Hindlimb muscle (tissue), 1 donor: Measurements from ENCODE around the gene OTUD6A. TPM values are rescaled to one million over a fixed set of nuclear protein-coding genes. Genes with fewer than 3 reads are reported as not detected.

Experiments
- DNase-seq: peaks from one replicate; pipeline ENCODE4 v3.0.0-alpha.2; 2013
- polyA plus RNA-seq: library from polyadenylated mRNA; unstranded; fragments of 120-200 nt; gene quantifications from one replicate; pipeline ENCODE4 v1.2.1, GENCODE V29; 2013; ENCODE audit not compliant: insufficient read length

Gene OTUD6A, protein sequence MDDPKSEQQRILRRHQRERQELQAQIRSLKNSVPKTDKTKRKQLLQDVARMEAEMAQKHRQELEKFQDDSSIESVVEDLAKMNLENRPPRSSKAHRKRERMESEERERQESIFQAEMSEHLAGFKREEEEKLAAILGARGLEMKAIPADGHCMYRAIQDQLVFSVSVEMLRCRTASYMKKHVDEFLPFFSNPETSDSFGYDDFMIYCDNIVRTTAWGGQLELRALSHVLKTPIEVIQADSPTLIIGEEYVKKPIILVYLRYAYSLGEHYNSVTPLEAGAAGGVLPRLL
- not detected for polyA plus RNA-seq

DNA sequence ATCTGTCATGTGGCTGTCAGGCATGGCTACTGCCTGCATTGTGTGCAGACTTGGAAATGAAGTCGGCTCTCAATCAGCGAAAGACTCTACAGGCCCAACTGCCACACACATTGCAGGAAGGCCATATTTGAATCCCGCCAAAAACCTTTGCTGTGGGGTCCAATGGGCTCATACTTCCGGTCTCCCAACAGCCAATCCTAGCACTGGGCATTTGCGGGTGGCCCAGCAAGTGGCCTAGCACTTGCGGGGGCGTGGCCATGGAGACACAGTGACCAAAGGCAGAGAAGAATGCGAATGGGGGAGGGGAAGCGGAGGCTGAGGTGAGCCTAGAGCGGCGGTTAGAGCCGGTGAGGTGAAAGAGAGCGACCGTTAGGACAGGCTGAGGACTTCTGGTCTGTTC is at the start of gene OTUD6A:
Gene OTUD6A (plus strand): TSS at position 382 of the 400 bp plus-strand sequence. CDS start 68 bp downstream, outside the sequence.
- no peak for DNase-seq

DNA sequence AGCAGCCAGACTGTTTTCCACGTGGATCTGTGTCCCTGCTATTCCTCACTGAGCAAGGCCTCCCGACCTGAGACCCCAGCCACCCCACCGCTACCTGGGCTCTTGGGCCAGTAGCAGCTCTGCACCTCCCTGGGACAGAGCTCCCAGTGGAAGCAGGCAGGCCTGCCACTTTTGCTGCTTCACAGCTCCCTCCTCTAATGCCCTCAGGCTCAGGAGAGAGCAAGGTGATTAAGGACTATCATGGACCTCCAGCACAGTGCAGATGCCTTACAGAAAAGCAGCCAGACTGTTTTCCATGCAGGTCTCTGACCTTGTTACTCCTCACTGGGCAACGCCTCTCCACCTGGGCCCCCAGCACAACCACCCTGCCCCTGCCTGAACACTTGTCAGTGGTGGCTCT is 49.5 kb upstream of the OTUD6A start:
- no peak for DNase-seq

DNA sequence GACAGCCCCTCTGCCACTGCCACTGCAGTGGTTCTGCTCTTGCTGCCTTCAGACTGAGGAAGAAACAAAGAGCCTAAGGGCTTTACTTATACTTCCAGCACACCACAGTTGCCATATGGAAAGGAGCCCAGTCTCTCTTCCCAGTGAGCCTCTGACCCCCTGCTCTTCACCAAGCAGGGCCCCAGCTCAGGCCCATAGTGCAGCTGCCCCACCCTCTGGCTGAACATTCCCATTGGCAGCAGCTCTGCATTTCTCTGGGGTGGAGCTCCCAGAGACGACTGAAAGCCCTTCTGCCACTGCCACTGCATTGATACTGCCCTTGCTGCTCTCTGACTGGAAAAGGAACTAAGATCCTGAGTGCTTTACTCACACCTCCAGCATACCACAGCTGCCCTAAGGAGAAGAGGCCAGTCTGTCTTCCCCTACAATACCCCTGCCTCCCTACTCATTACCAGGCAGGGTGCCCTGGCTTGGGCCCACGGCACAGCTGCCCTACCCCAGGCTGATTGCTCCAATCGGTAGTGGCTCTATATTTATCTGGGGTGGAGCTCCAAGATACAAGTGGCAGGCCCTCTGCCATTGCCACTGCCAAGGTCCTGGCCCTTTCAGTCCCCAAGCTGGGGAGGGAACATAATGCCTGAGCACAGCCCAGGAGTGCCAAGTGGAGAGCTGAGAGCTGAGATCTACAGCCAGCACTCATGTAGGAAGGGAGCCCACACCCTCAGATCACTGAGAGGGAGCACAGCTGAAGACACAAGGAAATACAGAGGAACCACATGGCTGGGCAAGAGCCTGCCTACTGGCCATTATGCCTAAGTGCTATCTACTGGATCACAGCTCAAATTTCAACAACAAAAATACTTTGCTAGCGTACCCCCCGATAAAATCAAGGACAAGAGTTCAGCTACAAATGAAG is 48.5 kb upstream of the OTUD6A start:
- DNase-seq = no peak

DNA sequence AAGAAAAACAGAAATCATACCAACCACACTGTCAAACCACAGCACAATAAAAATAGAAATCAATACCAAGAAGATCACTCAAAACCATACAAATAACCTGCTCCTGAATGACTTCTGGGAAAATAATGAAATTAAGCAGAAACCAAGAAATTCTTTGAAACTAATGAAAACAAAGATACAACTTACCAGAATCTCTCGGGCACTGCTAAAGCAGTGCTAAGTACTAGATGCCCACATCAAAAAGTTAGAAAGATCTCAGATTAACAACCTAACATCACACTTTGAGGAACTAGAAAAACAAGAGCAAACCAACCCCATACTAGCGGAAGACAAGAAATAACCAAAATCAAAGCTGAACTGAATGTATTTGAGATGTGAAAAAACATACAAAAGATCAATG is 45.7 kb upstream of the OTUD6A start:
- DNase-seq = no peak

DNA sequence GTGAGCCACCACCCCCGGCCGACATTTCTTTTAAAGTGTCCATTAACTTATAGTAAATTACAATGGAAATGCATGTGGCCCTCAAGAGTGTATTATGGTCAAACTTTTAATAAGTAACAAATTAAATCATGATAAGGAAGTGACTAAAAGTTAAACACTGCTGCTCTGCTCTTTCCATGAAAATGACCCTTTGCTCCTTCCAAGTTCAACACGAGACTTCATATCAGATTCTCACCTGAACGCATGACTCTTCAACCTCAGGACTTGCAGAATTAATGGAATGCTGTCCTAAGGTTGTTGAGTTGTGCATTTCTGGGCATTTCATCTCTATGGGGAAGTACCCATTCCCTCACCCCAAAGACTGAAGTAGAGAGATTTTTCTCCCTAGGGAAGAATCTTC is 39.6 kb upstream of the OTUD6A start:
- no peak for DNase-seq

DNA sequence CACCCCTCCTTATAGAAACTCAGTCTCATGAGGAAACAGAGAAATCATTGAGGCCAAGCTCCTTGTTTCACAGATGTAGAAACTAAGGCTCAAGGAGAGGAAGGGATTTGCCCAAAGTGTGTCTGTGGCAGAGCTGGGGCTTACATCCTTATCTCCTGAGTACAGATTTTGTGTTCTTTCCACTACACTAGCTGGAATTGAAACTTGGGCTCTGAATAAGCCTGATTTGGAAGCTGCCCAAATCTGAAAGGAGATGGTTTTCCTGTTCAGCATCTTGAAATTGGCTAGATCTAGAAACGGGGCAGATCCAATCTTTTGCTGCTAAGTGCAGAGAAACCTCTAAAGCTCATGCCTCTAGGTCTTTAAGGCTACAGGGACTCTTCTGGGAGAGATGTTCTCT is 36.8 kb upstream of the OTUD6A start:
- DNase-seq = no peak

DNA sequence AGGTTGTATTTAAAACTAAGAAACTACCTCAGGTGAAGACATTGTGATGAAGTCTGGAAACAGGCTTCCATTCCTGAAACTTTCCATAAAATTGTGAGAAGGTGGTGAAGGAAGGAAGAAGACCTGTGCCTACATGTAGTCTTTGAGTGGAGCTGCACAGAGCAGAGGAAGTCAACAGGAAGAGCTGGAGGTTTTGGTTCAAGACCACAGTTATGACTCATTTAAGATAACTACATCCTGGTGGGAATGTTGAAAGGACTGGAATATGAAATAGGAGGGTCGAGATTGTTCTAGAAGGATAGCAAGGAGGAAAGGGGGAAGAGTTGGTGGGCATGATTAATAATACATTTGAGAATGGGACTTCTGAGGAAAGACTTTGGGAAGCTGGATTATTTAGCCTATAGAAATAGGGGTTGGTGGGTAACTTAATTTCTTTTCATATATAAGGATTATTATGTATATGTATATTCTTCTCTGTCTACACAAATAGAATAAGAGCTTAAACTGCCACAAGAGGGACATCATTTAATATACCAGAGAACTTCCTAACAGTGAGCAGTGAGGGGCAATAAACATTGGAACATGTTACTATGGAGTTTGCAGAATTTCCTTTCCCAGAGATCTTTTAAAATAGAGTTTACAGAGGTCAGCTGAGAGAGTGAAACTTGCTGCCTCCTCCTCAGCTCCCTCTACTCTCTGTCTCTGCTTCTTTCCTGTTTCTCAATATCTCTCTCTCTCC is 36.0 kb upstream of the OTUD6A start:
- no peak for DNase-seq

DNA sequence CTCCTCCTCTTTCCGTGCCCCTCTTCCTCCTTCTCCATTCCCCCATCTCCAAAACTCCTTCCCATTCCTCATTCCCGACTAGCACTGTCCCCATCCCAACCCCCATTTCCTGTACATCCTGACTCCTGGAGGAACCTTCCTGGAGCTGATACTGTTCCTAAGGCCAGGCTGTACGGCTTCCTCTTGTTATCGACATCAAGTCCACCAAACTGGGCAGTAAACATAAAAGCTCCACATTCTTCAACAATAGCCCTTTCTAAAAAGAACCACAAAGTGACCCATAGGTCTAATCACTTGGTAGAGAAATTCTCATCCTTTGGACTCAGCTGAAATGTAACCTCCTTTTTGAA is 35.4 kb upstream of the OTUD6A start:
- DNase-seq = no peak

DNA sequence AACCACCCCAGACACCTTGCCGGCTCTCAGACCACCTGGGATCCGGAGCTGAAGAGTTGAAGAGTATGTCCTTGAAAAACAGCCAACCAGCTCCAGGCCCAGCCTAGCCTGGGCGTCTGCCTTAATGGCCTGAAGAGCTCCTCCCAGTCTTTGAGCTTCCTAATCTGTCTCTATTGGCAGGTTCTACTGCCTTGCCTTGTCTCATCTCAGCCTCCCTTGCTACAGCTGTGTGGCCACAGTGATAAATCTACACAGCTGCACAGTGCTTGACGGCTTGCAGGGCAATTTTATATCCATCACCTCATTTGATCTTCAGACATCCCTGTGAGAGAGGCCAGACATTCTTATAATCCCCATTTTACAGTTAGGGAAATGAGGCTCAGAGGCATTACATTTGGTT is 32.4 kb upstream of the OTUD6A start:
- DNase-seq = no peak

DNA sequence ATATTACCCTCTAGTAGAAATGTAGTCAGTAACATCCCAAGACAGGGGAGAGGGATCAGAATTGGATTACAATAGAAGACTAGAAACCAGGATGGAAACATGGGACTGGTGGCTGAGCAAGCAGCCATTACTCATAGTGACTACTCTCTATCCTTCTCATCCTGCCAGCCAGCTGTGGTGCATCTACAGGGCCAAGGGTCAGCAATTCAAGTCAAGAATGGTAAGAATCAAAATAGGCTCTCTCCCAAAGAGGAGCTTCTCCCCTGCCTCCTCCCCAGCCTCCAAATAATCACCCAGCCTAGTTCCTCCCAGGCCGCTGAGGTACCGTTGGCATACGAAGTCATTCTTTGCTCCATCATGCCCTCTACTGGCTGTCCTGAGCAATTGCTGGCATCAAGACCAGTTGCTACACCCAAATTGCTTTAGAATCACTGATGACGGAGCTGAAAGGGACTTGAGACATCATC is 31.9 kb upstream of the OTUD6A start:
- DNase-seq = peak; percentile 46

DNA sequence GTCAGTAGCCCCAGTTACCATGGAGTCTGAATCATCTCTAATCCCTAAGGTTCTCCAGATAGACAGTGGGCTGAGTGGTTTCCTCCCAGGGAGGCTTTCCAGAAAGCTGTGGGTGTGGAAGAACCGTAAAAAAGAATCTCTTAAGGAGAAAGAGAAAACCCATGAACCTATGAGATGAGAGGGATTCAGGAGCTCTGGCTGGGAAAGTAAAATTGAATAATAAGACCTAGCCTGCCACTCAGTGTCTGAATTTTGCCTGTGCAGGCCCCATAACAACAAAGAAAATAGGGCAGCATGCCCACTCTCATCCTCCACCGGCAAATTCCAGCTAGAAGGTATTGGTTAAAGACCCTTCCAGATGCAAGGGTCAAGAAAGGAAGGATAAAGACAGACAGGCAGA is 29.5 kb upstream of the OTUD6A start:
- DNase-seq = no peak

DNA sequence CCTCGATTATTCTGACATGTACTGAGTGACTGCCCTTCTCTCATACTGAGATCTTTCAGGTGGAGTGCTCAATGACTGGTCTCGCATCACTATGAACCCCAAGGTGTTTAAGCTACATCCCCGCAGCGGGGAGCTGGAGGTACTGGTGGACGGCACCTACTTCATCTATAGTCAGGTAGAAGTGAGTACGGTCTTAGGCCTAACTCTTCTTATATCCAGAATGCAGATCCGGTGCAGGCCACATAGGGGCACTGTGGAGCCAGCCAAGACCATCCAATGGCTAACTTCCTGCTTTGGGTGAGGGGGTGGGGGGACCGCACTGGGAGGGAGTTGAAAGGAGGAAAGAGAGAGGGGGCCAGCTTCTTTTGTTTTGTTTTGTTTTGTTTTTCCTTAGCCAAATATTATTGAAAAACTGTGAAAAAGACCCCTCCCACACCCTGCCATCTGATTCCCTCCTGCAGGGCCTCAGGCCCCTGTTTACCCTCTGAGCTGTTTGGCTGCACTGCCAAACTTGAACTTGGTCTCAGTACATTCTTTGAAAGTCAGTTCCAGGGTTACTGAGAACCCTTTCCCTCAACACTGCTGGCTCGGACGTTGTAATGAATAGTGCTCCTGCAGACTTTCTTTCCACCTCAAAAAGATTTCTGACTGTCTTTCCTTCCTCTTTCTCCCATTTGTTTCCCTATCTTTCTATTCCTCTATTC is 28.8 kb upstream of the OTUD6A start:
- no peak for DNase-seq

DNA sequence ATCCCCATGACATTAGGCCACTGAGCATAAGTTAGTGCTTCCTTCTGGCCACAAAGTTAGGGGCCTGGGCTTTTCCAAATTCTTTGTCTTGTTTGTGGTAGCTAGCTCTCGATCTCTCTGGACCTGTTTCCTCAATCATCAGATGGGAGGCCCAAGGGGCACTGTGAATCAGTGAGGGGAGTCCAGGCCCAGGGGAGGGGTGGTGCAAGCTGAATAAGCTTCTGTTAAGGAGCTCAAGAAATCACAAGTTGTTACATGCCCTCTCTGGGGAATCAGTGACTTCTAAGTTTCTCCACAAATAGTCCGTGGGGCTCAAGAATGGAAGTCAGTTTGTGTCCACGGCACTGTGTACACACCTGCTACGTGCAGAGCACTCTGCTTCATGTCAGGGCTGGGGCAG is 27.6 kb upstream of the OTUD6A start:
- DNase-seq = no peak

DNA sequence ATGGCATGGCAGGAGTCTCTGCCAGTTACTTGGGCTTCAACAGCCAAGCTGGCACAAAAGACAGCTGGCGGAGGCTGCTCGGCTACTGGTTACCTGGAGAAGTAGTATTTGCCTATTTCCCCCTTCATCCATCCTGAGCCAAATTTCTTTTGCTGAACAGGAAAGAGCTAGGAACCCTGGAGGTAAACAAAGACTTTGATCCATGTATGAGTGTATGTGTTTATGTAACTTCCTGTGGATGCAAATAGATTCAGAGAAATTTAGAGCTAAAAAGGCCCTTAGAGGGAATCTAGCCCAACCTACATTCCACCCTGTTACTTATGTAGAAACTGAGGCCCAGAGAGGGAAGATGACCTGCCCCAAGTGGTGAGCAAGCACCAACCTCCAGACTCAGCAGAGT is 23.7 kb upstream of the OTUD6A start:
- DNase-seq = no peak

DNA sequence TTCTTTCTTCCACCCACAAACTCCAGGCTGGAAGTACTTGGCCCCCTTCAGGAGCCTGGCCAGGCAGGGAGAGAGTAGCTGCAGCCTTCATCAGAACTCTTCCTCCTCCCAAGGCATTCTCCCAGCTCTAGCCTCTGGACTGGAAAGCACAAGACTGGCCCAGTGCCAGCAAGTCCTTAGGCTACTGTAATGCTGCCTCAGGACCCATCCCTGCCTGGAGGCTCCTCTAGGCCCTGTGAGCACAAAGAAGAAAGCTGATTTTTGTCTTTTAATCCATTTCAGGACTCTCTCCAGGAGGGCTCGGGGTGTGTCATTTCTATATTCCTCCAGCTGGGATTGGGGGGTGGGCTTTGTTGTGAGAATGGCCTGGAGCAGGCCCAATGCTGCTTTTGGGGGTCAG is 23.3 kb upstream of the OTUD6A start:
- DNase-seq = no peak

DNA sequence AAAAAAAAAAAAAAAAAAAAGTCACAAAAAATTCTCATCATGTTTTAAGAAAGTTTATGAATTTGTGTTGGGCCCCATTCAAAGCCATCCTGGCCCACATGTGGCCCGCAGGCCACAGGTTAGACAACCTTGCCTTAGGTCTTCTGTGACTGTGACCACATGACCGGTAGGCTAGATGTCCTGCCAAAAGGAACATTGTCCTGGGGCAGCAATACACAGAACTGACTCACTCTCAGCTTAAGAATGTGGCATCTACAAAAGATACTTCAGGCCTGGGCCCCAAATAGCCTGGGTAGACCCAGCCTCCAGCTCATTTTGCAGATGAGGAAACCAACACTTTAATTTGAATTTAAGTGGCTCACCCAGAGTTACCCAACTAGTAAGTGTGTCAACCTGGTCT is 22.5 kb upstream of the OTUD6A start:
- no peak for DNase-seq

DNA sequence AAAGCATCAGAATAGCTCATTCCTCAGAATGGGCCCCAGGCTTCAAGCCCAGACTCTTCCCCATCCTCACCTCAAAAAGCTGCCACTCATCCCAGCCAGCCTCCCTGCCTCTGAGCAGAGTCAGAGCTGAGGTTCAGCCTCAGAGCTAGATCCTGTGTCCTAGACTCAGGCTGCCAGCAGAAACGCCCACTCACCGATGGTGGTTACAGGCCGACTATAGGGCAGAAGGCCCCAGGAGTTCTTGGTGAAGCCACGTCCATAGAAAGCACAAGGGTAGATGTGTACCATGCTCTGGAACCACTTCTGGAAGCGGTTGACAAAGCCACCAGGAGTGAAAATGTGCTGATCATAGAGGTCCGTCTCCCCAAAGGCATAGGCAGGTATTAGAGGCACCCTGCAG is 20.3 kb upstream of the OTUD6A start:
- DNase-seq = no peak

DNA sequence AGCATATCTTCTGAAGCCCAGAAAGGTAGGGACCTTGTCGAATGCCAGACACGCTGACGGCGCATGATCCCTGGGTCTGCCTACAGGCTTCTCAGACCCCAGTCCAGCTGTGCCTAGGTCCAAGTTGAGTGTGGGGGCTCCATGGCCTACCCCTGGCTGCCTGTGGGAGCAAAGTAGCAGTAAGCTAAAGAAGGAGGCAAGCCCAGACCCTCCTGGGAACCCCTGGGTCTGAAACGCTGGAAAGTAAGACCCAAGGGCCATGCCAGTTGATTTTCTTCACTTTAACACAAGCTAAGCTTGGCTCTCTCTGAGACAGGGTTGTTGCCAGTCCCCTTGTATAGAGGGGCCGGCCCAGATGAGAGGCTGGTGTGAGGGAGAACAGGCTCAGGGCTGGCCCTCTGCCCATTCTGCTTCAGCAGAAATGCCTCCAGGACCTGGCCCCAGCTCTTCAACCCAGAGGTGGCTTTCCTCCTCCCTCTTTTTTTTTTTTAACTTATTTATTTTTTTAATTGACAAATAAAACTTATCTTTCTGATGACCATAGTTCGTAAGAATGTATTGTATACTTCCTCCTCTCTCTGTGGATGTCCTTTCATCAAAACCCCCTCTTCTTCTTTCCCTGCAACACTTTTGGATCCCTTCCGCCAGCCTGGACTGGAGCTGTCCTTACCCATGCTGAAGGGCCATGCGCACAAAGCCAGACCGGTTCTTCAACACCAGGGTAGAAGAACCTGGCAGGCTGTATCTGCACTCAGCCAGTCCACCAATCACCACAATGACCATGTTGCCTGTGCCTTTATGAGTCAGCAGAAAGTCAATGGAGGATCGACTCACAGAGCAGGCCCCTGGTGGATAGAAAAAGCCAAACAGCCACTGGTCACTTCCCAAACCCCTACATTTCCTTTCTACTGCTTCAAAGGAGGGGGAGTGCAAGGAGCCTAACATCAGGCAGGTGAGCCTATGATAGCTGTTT is 19.6 kb upstream of the OTUD6A start:
- DNase-seq = no peak

DNA sequence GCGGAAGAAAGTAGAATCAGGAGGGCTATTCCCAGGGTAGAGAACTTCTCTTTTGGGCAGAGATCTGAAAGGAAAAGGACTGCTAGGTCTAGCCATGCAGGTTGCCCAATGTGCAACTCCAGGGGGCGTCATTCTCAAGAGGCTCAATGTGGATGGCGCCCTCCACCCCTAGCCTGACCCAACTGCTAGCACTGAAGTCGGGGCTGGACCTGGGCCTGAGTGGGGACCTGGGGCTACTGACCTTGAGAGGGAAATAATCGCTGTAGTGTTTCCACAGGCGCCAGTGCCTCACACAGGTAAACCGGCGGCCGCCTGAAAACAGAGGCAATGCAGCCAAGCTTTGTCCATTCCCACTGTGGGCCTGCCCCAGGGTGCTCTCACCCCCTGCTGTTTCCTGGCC is 18.6 kb upstream of the OTUD6A start:
- DNase-seq = no peak

DNA sequence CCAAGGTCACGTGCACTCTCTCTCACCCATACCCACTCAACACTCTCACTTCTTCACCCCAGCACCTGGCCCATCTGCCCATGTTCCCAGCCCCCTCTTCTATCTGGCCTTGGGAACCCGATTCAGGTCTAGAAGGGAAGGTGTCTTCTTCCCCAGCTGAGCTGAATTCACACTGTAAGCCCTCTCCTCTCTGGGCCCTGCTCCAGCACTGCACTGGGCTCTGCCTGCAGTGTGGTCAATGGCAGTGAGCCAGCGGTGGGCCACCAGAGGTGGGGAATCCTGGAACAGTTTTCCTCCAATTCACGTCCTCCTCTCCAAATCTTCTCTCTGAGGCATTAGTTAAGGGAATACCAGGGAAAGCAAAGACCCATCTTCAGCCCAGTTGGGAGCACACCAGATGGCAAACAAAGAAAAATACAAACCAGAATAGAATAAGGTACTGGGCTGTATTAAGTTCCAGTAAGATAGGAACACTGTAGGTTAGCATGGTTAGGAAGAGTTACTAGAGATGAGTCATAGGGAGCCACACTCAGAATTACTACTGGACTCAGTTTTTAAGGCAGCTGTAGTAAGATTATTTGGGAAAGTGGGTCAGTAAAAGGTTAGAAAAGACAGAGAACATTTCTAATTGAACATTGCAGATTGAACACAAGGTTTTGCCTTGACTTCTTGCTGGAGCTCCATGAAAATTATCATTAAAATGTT is 17.6 kb upstream of the OTUD6A start:
- no peak for DNase-seq

DNA sequence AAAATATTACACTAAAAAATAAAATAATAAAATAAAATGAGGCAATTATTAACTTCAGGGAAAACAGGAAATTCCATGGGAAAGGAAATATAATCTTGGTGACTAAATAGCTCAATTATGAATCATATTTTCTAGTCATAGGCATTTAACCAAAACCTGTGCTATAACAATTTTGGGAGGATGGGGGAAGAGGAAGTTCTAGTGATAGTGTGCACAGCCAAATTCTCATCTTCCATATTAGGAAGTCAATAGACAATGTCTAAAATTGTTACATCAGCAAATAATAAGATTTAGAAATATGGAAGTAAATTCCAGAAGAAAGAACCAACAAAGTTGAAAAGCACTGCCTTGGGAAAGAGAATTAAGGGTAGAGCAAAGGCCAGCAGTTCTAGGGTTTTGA is 15.3 kb upstream of the OTUD6A start:
- DNase-seq = no peak
